NCI-H1048 (cell line): ENCODE measurements around the gene HYAL3.
"Not testable (repeated sequence)": the region's sequence is repeated elsewhere in the genome, so short reads cannot be mapped to it uniquely, and the experiment has no call there.

Experiments
- DNase-seq: peaks from one replicate; lab custom pipeline; 2025; lab: John Stamatoyannopoulos, UW

The HYAL3 gene

GRCh38 chr3:50289130-50289529 is 10.1 kb downstream of the HYAL3 start:
- no peak for DNase-seq

GRCh38 chr3:50288387-50289007 is 10.7 kb downstream of the HYAL3 start:
- no peak for DNase-seq

GRCh38 chr3:50287262-50287661 is 11.9 kb downstream of the HYAL3 start:
- no peak for DNase-seq

GRCh38 chr3:50286322-50287227 is 12.6 kb downstream of the HYAL3 start:
- DNase-seq = no peak

- not testable (repeated sequence) for DNase-seq
These were observed 15.1 kb downstream of the HYAL3 start for GRCh38 chr3:50284121-50284520.

GRCh38 chr3:50279255-50280016 is 19.8 kb downstream of the HYAL3 start:
- DNase-seq = no peak

GRCh38 chr3:50278880-50279224 is 20.4 kb downstream of the HYAL3 start, which contains the start of gene LSMEM2:
Gene LSMEM2 (plus strand): TSS chr3:50279087. CDS start chr3:50279114, 27 bp downstream.
- no peak for DNase-seq

- no peak for DNase-seq
These were observed 20.9 kb downstream of the HYAL3 start for GRCh38 chr3:50278123-50278879.

GRCh38 chr3:50276762-50277101 is 22.5 kb downstream of the HYAL3 start:
- no peak for DNase-seq

GRCh38 chr3:50275996-50276761 is 23.0 kb downstream of the HYAL3 start:
- no peak for DNase-seq

GRCh38 chr3:50275141-50275995 is 23.8 kb downstream of the HYAL3 start:
- DNase-seq = no peak

GRCh38 chr3:50274371-50275104 is 24.7 kb downstream of the HYAL3 start:
- DNase-seq = peak; percentile 44

- DNase-seq = no peak
These were observed 25.5 kb downstream of the HYAL3 start for GRCh38 chr3:50273689-50274065.

- peak; percentile 51 for DNase-seq
These were observed 26.1 kb downstream of the HYAL3 start for GRCh38 chr3:50272911-50273688.

- not testable (repeated sequence) for DNase-seq
These were observed 26.7 kb downstream of the HYAL3 start for GRCh38 chr3:50272538-50272910.

GRCh38 chr3:50271314-50271936 is 27.8 kb downstream of the HYAL3 start:
- no peak for DNase-seq

- DNase-seq = no peak
These were observed 28.6 kb downstream of the HYAL3 start for GRCh38 chr3:50270422-50271224.
